H1 (cell line): ENCODE results near the gene SWI5. TPM values are rescaled to one million over a fixed set of nuclear protein-coding genes. Genes with fewer than 3 reads are reported as not detected.
A peak's percentile ranks its signal among the peaks of the same experiment; 100 is the strongest.

Experiments
- CTCF ChIA-PET: fragments of 300-600 bp; sonication (Branson Sonifier 250); formaldehyde crosslinking; loops from one replicate; lab custom pipeline; 2021; ENCODE audit not compliant: partially characterized antibody; lab: Charles Lee
- POLR2A ChIA-PET: fragments of 300-600 bp; sonication (Branson Sonifier 250); formaldehyde crosslinking; loops from one replicate; lab custom pipeline; 2021; ENCODE audit warnings: inconsistent platforms; ENCODE audit not compliant: partially characterized antibody; lab: Charles Lee
- DNase-seq, 2 experiments: peaks; one replicate each; pipeline versions ENCODE4 v3.0.0 to v3.0.0-alpha.2; 2010 to 2022; ENCODE audit warnings: low spot score in 2 of 2, low read depth in 1 of 2, mixed read lengths in 1 of 2
- FAIRE-seq: peaks from 2 replicates; lab custom pipeline; 2011; peaks lifted over from hg19 to GRCh38; lab: Jason Lieb, UNC
- H2AFZ ChIP-seq: 2 replicates; pipeline ENCODE4 v1.8.1; 2012; ENCODE audit warnings: low read length, inconsistent platforms
- H2AK5ac ChIP-seq: 2 replicates; pipeline ENCODE4 v1.6.1; 2013; ENCODE audit warnings: low read depth, low read length
- H2BK120ac ChIP-seq: replicated peaks from 2 replicates; pipeline ENCODE3; 2013; ENCODE audit warnings: low read depth, low read length, inconsistent platforms
- H2BK12ac ChIP-seq: 2 replicates; pipeline ENCODE4 v1.6.1; 2013; ENCODE audit warnings: low read depth, low read length
- H2BK15ac ChIP-seq: 2 replicates; pipeline ENCODE4 v1.6.1; 2013; ENCODE audit warnings: low read length
- H2BK20ac ChIP-seq: 2 replicates; pipeline ENCODE4 v1.6.1; 2013; ENCODE audit warnings: low read length
- H2BK5ac ChIP-seq: 2 replicates; pipeline ENCODE4 v1.6.1; 2013; ENCODE audit warnings: low read depth, low read length
- H3K14ac ChIP-seq: 2 replicates; pipeline ENCODE4 v1.6.1; 2013; ENCODE audit warnings: inconsistent platforms; ENCODE audit not compliant: insufficient read length
- H3K18ac ChIP-seq: 2 replicates; pipeline ENCODE4 v1.6.1; 2013; ENCODE audit warnings: low read length; ENCODE audit errors: extremely low read depth
- H3K23ac ChIP-seq: 2 replicates; pipeline ENCODE4 v1.6.1; 2013; ENCODE audit warnings: inconsistent platforms; ENCODE audit not compliant: insufficient read length
- H3K23me2 ChIP-seq: 2 replicates; pipeline ENCODE4 v1.6.1; 2013; ENCODE audit warnings: low read depth, low read length
- H3K27ac ChIP-seq: 2 replicates; pipeline ENCODE4 v1.6.1; 2011; ENCODE audit warnings: low read depth, low read length, inconsistent platforms
- H3K27me3 ChIP-seq, 4 experiments: replicated peaks in 1 of 4; 1 replicate in 1 of 4; 2 replicates in 3 of 4; pipeline versions ENCODE4 v1.6.1 to v1.8.1; 2011 to 2013; ENCODE audit warnings: low read length in 3 of 4, mild to moderate bottlenecking in 3 of 4, inconsistent platforms in 2 of 4, mixed read lengths in 2 of 4, moderate library complexity in 1 of 4; ENCODE audit not compliant: control insufficient read depth in 3 of 4, insufficient read depth in 3 of 4; ENCODE audit errors: extremely low read depth in 1 of 4
- H3K36me3 ChIP-seq, 4 experiments: 2 replicates each; pipeline versions ENCODE4 v1.6.1 to v1.8.1; 2011 to 2013; ENCODE audit warnings: mild to moderate bottlenecking in 4 of 4, low read length in 3 of 4, moderate library complexity in 2 of 4, control low read depth in 1 of 4, inconsistent platforms in 1 of 4; ENCODE audit not compliant: insufficient read depth in 4 of 4, control insufficient read depth in 2 of 4
- H3K4ac ChIP-seq: replicated peaks from 2 replicates; pipeline ENCODE3; 2013; ENCODE audit warnings: low read length, low read depth, mixed read lengths, inconsistent platforms; ENCODE audit not compliant: insufficient read length
- H3K4me1 ChIP-seq, 4 experiments: replicated peaks in 1 of 4; 1 replicate in 1 of 4; 2 replicates in 3 of 4; pipeline versions ENCODE4 v1.6.1 to v1.8.1; 2011 to 2013; ENCODE audit warnings: low read length in 3 of 4, inconsistent platforms in 2 of 4, mixed read lengths in 1 of 4; ENCODE audit not compliant: insufficient read depth in 4 of 4, control insufficient read depth in 3 of 4
- H3K4me2 ChIP-seq, 2 experiments: 2 replicates each; pipeline versions ENCODE4 v1.6.1 to v1.8.1; 2011 to 2013; ENCODE audit warnings: low read depth in 2 of 2, low read length in 2 of 2, control low read depth in 1 of 2, inconsistent platforms in 1 of 2, mild to moderate bottlenecking in 1 of 2; ENCODE audit not compliant: insufficient read depth in 1 of 2
- H3K4me3 ChIP-seq, 4 experiments: fragments of 200-600, 300-600 bp in 1 of 4; sonication (generic), shearing (Covaris generic), sonication (Bioruptor Twin) in 1 of 4; 2 replicates each; pipeline versions ENCODE4 v1.5.1 to v1.8.1; 2011 to 2016; ENCODE audit warnings: low read length in 4 of 4, low read depth in 3 of 4, control low read depth in 2 of 4, inconsistent platforms in 2 of 4, mild to moderate bottlenecking in 2 of 4, mixed read lengths in 1 of 4, moderate library complexity in 1 of 4; ENCODE audit not compliant: insufficient read depth in 2 of 4; ENCODE audit errors: extremely low read depth in 1 of 4
- H3K56ac ChIP-seq: replicated peaks from 2 replicates; pipeline ENCODE3; 2013; ENCODE audit warnings: low read depth, mild to moderate bottlenecking, mixed read lengths, low read length, inconsistent platforms; ENCODE audit not compliant: insufficient read length
- H3K79me1 ChIP-seq: 2 replicates; pipeline ENCODE4 v1.6.1; 2013; ENCODE audit warnings: low read depth, low read length, control low read depth
- H3K79me2 ChIP-seq, 2 experiments: 2 replicates each; pipeline versions ENCODE4 v1.6.1 to v1.8.1; 2012 to 2013; ENCODE audit warnings: low read length in 2 of 2, mild to moderate bottlenecking in 2 of 2, inconsistent platforms in 1 of 2; ENCODE audit not compliant: insufficient read depth in 2 of 2, control insufficient read depth in 1 of 2
- H3K9ac ChIP-seq, 4 experiments: replicated peaks in 1 of 4; 1 replicate in 1 of 4; 2 replicates in 3 of 4; pipeline versions ENCODE4 v1.6.1 to v1.8.1; 2011 to 2013; ENCODE audit warnings: low read depth in 3 of 4, low read length in 3 of 4, control low read depth in 2 of 4, mild to moderate bottlenecking in 2 of 4, moderate library complexity in 2 of 4, inconsistent platforms in 1 of 4; ENCODE audit errors: extremely low read depth in 1 of 4
- H3K9me3 ChIP-seq, 2 experiments: 2 replicates each; pipeline versions ENCODE4 v1.6.1 to v1.8.1; 2012 to 2013; ENCODE audit warnings: mild to moderate bottlenecking in 2 of 2, moderate library complexity in 2 of 2, control low read depth in 1 of 2, inconsistent platforms in 1 of 2, low read depth in 1 of 2, low read length in 1 of 2, mixed read lengths in 1 of 2; ENCODE audit not compliant: insufficient read depth in 2 of 2
- H4K20me1 ChIP-seq, 2 experiments: replicated peaks in 1 of 2; 2 replicates each; pipeline versions ENCODE3 to v1.8.1; 2011 to 2013; ENCODE audit warnings: inconsistent platforms in 2 of 2, low read length in 2 of 2, mild to moderate bottlenecking in 1 of 2; ENCODE audit not compliant: insufficient read depth in 2 of 2, control insufficient read depth in 1 of 2
- H4K5ac ChIP-seq: 2 replicates; pipeline ENCODE4 v1.6.1; 2013; ENCODE audit warnings: low read length, low read depth, mixed read lengths, inconsistent platforms; ENCODE audit not compliant: insufficient read length
- H4K8ac ChIP-seq: 2 replicates; pipeline ENCODE4 v1.8.0; 2013; ENCODE audit warnings: mild to moderate bottlenecking, moderate library complexity, low read length, inconsistent platforms; ENCODE audit not compliant: insufficient read depth; ENCODE audit errors: extremely low read depth
- H4K91ac ChIP-seq: replicated peaks from 2 replicates; pipeline ENCODE3; 2013; ENCODE audit warnings: low read length, mixed read lengths, inconsistent platforms; ENCODE audit not compliant: insufficient read length
- BCL11A ChIP-seq, 2 experiments: IDR thresholded peaks; one replicate each; pipeline ENCODE4 v1.6.1; 2011; ENCODE audit warnings: low read depth in 2 of 2, low read length in 2 of 2, mild to moderate bottlenecking in 2 of 2
- WGBS, 2 experiments: shearing (Covaris generic) in 1 of 2; methylation state at CpG; one replicate each; pipeline versions ENCODE4 v1.1.6 to v1.1.7; 2013 to 2015; ENCODE audit warnings: low lambda C conversion rate in 2 of 2, mixed read lengths in 2 of 2, inconsistent platforms in 1 of 2, low coverage in 1 of 2, missing lambda C conversion rate in 1 of 2; ENCODE audit not compliant: insufficient replicate concordance in 2 of 2, insufficient coverage in 1 of 2, insufficient read length in 1 of 2; ENCODE audit errors: extremely low coverage in 1 of 2, missing lambda C conversion rate in 1 of 2; 5-methylcytosine and 5-hydroxymethylcytosine counted together
- polyA plus RNA-seq, 7 experiments: library from polyadenylated mRNA; depleted of rRNA in 3 of 7; stranded (reverse) in 5 of 7; unstranded in 2 of 7; fragments of >200 nt in 5 of 7; fragments of 200-250 nt in 2 of 7; gene quantifications; 1 replicate in 5 of 7; 2 replicates in 1 of 7; 4 replicates in 1 of 7; pipeline versions ENCODE4 v1.2.1 to v1.2.3, GENCODE V29; 2011 to 2013; ENCODE audit warnings: missing spikeins in 2 of 7, mixed read lengths in 2 of 7
- total RNA-seq: library from RNA; stranded (reverse); fragmentation: NEBNext Ultra II Directional; extraction: Animal tissue kit (Norgen Biotek cat#: 25700); gene quantifications from 2 replicates; pipeline ENCODE4 v1.2.1, GENCODE V29; 2021
- TF ChIP-seq, protein P1 (sequence below): IDR thresholded peaks from 2 replicates; pipeline ENCODE4 v1.6.1; 2011; ENCODE audit warnings: low read length, improper control_type of control experiment

The SWI5 gene
- total and polyA plus RNA-seq, 2 of the 8 experiments (the other 6 are each of a cell fraction or from before 2014, with no cell fraction given): 29.0 to 59.5 TPM

DNA sequence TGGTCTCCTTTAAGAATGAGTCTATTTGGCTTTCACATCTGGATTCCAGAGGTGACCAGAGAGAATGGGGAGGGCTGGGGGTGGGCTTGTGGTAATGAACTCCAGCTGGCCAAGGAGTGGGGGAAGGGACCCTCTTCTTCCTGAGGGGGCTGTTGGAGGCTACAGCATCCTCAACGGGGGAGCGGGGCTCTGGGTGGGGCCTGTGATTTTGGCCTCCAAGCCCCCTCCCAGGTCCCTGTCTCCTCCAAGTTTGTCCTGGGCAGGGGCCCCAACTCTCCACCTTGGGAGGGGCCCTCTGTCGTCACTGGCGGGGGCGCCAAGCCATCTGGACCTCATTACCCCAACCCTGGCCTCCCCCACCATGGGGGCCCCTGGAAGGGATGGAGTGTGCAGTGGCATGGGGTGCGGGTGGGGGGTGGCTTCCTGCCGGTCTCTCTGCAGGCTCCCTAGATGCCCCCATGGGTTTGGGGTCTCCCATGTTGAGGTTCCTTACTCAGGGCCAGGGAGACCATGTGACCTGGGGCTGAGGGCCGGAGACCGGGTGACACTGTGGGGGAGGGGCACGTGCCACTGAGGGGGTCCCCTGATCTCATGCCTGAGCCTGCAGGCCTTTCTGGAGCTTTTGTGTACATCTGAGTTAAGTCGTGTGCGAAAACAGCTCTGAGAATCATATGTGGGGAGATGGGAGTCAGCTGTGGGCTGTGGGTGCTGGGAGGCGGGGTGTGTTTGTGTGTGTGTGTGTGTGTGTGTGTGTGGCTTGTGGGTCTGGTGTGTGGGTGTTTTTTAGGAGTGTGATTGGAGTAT lies 32.7 kb upstream of the SWI5 start:
- Histone ChIP-seq H4K8ac (no peak overlapping the region), H3K23ac (no peak overlapping the region), H2BK15ac (0 out of 2 replicates have a peak overlapping the region, but pooled peaks have one; percentile 88), H3K4ac (no peak overlapping the region), H4K91ac (no peak overlapping the region), H3K27me3 (no peaks in the 10 kb centered on the region), H3K9ac (no peak overlapping the region), H3K36me3 (peaks cover 0 to 11% (median 4%) of the 10 kb centered on the region in 4 experiments; a peak in 2 of 8 replicates), H3K79me1 (no peaks in the 10 kb centered on the region), H4K20me1 (peaks cover 2 to 6% of the 10 kb centered on the region in 2 experiments), H3K56ac (no peak overlapping the region), H4K5ac (no peak overlapping the region), H2AFZ (no peak overlapping the region), H2BK5ac (no peak overlapping the region), H3K27ac (0 out of 2 replicates have a peak overlapping the region, but pooled peaks have one; percentile 9), H3K23me2 (peaks cover 7% of the 10 kb centered on the region; the same call in 1 of the 2 replicates), H2BK20ac (no peak overlapping the region), H2BK12ac (no peak overlapping the region), H2BK120ac (no peak overlapping the region), H2AK5ac (peak overlapping the region; percentile 65; the same call in 1 of the 2 replicates), H3K14ac (no peak overlapping the region), H3K4me2 (no peak overlapping the region), H3K4me1 (peaks cover 3 to 19% (median 10%) of the 10 kb centered on the region in 4 experiments), H3K79me2 (no peaks in the 10 kb centered on the region), H3K9me3 (no peaks in the 10 kb centered on the region), H3K18ac (no peak overlapping the region), H3K4me3 (no peak overlapping the region)
- TF ChIP-seq, protein P1, sequence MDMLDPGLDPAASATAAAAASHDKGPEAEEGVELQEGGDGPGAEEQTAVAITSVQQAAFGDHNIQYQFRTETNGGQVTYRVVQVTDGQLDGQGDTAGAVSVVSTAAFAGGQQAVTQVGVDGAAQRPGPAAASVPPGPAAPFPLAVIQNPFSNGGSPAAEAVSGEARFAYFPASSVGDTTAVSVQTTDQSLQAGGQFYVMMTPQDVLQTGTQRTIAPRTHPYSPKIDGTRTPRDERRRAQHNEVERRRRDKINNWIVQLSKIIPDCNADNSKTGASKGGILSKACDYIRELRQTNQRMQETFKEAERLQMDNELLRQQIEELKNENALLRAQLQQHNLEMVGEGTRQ: peak; percentile 37; the same call in 1 of the 2 replicates
- TF ChIP-seq BCL11A (IDR thresholded peaks at IDR 0.05; ENCODE audit: low read depth in 2 of 2, low read length in 2 of 2): no peak
- 88% methylated on average over 13 of the region's 13 CpGs; no CpG with 5 or more reads in 1 of the 2 experiments for WGBS, 2 experiments
- POLR2A ChIA-PET: interaction anchor here (0.7 to 3.7 kb wide), 5 partner anchors 12 to 51 kb away, joined by 3 to 16 read pairs (median 3); no protein-coding TSS in a partner anchor
- FAIRE-seq (no peak), DNase-seq (no peak)
- CTCF ChIA-PET: interaction anchor here (0.6 to 4.1 kb wide), 2 partner anchors 12 to 25 kb away, joined by 3 to 22 read pairs; no protein-coding TSS in a partner anchor
